H9 (cell line): Measurements from ENCODE around the gene ZMPSTE24. TPM values are rescaled to one million over a fixed set of nuclear protein-coding genes. Genes with fewer than 3 reads are reported as not detected.
"Not testable (repeated sequence)": the region's sequence is repeated elsewhere in the genome, so short reads cannot be mapped to it uniquely, and the experiment has no call there.

Experiments used
- DNase-seq: peaks from one replicate; pipeline ENCODE4 v3.0.0-alpha.2; 2017
- H2AFZ ChIP-seq: one replicate; pipeline ENCODE4 v1.6.1; 2013; ENCODE audit warnings: mild to moderate bottlenecking, low read length, control low read depth, moderate library complexity
- H2AK5ac ChIP-seq: 2 replicates; pipeline ENCODE4 v1.6.1; 2013; ENCODE audit warnings: low read length, control low read depth, mixed read lengths; ENCODE audit not compliant: insufficient read length
- H2BK120ac ChIP-seq: one replicate; pipeline ENCODE4 v1.6.1; 2013; ENCODE audit warnings: low read depth, mild to moderate bottlenecking, low read length, control low read depth, inconsistent platforms; ENCODE audit not compliant: poor library complexity, severe bottlenecking
- H2BK12ac ChIP-seq: 2 replicates; pipeline ENCODE4 v1.6.1; 2013; ENCODE audit warnings: low read length, control low read depth, mixed read lengths, low read depth; ENCODE audit not compliant: insufficient read length
- H2BK15ac ChIP-seq: 2 replicates; pipeline ENCODE4 v1.6.1; 2013; ENCODE audit warnings: low read depth, low read length, control low read depth
- H2BK20ac ChIP-seq: one replicate; pipeline ENCODE4 v1.6.1; 2013; ENCODE audit warnings: low read depth, mild to moderate bottlenecking, low read length, control low read depth, inconsistent platforms; ENCODE audit not compliant: poor library complexity, severe bottlenecking
- H2BK5ac ChIP-seq: 2 replicates; pipeline ENCODE4 v1.6.1; 2013; ENCODE audit warnings: low read length, control low read depth, mixed read lengths; ENCODE audit not compliant: insufficient read length
- H3K14ac ChIP-seq: 2 replicates; pipeline ENCODE4 v1.6.1; 2013; ENCODE audit warnings: low read length, control low read depth; ENCODE audit not compliant: insufficient read depth
- H3K18ac ChIP-seq: 2 replicates; pipeline ENCODE4 v1.6.1; 2013; ENCODE audit warnings: low read depth, mild to moderate bottlenecking, mixed read lengths, low read length, control low read depth; ENCODE audit not compliant: insufficient read length
- H3K23ac ChIP-seq: 2 replicates; pipeline ENCODE4 v1.6.1; 2013; ENCODE audit warnings: low read length, control low read depth, mixed read lengths, low read depth; ENCODE audit not compliant: insufficient read length
- H3K23me2 ChIP-seq: 2 replicates; pipeline ENCODE4 v1.6.1; 2013; ENCODE audit warnings: low read depth, mild to moderate bottlenecking, mixed read lengths, low read length, control low read depth; ENCODE audit not compliant: insufficient read length, poor library complexity, severe bottlenecking
- H3K27ac ChIP-seq: 2 replicates; pipeline ENCODE4 v1.5.1; 2013; ENCODE audit warnings: low read length, control low read depth, mixed read lengths, low read depth; ENCODE audit not compliant: insufficient read length
- H3K27me3 ChIP-seq: 2 replicates; pipeline ENCODE4 v1.6.1; 2013; ENCODE audit warnings: low read length, control low read depth, inconsistent platforms; ENCODE audit not compliant: insufficient read depth
- H3K4ac ChIP-seq: 2 replicates; pipeline ENCODE4 v1.6.1; 2013; ENCODE audit warnings: low read depth, mild to moderate bottlenecking, control low read depth, inconsistent platforms, low read length, moderate library complexity
- H3K4me1 ChIP-seq: 2 replicates; pipeline ENCODE4 v1.6.1; 2013; ENCODE audit warnings: low read length, control low read depth, inconsistent platforms; ENCODE audit not compliant: insufficient read depth
- H3K4me2 ChIP-seq: 2 replicates; pipeline ENCODE4 v1.6.1; 2013; ENCODE audit warnings: low read length, control low read depth, mixed read lengths; ENCODE audit not compliant: insufficient read length, insufficient read depth
- H3K56ac ChIP-seq: 2 replicates; pipeline ENCODE4 v1.6.1; 2013; ENCODE audit warnings: low read depth, mild to moderate bottlenecking, mixed read lengths, low read length, control low read depth; ENCODE audit not compliant: insufficient read length
- H3K79me1 ChIP-seq: 2 replicates; pipeline ENCODE4 v1.6.1; 2013; ENCODE audit warnings: low read depth, mild to moderate bottlenecking, moderate library complexity, low read length, control low read depth, inconsistent platforms; ENCODE audit not compliant: insufficient read depth, poor library complexity, severe bottlenecking
- H3K79me2 ChIP-seq: 2 replicates; pipeline ENCODE4 v1.6.1; 2013; ENCODE audit warnings: low read length, control low read depth, inconsistent platforms; ENCODE audit not compliant: insufficient read depth
- H3K9ac ChIP-seq: 2 replicates; pipeline ENCODE4 v1.6.1; 2013; ENCODE audit warnings: low read length, control low read depth, mixed read lengths; ENCODE audit not compliant: insufficient read length; ENCODE audit errors: extremely low read depth
- H3K9me3 ChIP-seq: one replicate; pipeline ENCODE4 v1.6.1; 2013; ENCODE audit warnings: low read depth, low read length, inconsistent platforms; ENCODE audit not compliant: control insufficient read depth
- H3T11ph ChIP-seq: one replicate; pipeline ENCODE4 v1.6.1; 2013; ENCODE audit warnings: mild to moderate bottlenecking, low read length, control low read depth, inconsistent platforms
- H4K20me1 ChIP-seq: one replicate; pipeline ENCODE4 v1.6.1; 2013; ENCODE audit not compliant: control insufficient read depth, insufficient read length, insufficient read depth
- H4K5ac ChIP-seq: 2 replicates; pipeline ENCODE4 v1.6.1; 2013; ENCODE audit warnings: low read depth, mild to moderate bottlenecking, mixed read lengths, low read length, control low read depth; ENCODE audit not compliant: insufficient read length
- H4K8ac ChIP-seq: replicated peaks from 2 replicates; pipeline ENCODE4 v1.6.1; 2013; ENCODE audit warnings: low read length, control low read depth, mixed read lengths, low read depth; ENCODE audit not compliant: insufficient read length
- H4K91ac ChIP-seq: 2 replicates; pipeline ENCODE4 v1.6.1; 2013; ENCODE audit warnings: low read depth, mild to moderate bottlenecking, moderate library complexity, mixed read lengths, low read length, control low read depth; ENCODE audit not compliant: insufficient read length
- H3K27ac Mint-ChIP-seq, 3 experiments: 2 replicates in 2 of 3; 3 replicates in 1 of 3; pipeline ENCODE4 v1.8.0; 2020 to 2021; ENCODE audit warnings: mixed read lengths in 3 of 3, mild to moderate bottlenecking in 1 of 3, moderate library complexity in 1 of 3
- H3K27me3 Mint-ChIP-seq: 2 replicates; pipeline ENCODE4 v1.8.0; 2021; ENCODE audit warnings: low read depth, mild to moderate bottlenecking, moderate library complexity, mixed read lengths
- H3K36me3 Mint-ChIP-seq, 3 experiments: 2 replicates in 2 of 3; 3 replicates in 1 of 3; pipeline ENCODE4 v1.8.0; 2020 to 2021; ENCODE audit warnings: low read depth in 3 of 3, mixed read lengths in 3 of 3; ENCODE audit not compliant: insufficient read depth in 1 of 3
- H3K4me1 Mint-ChIP-seq, 2 experiments: 2 replicates each; pipeline ENCODE4 v1.8.0; 2020; ENCODE audit warnings: mixed read lengths in 2 of 2
- H3K4me3 Mint-ChIP-seq, 2 experiments: 2 replicates in 1 of 2; 3 replicates in 1 of 2; pipeline ENCODE4 v1.8.0; 2020 to 2021; ENCODE audit warnings: mild to moderate bottlenecking in 2 of 2, mixed read lengths in 2 of 2, moderate library complexity in 1 of 2
- H3K9me3 Mint-ChIP-seq, 2 experiments: 2 replicates in 1 of 2; 3 replicates in 1 of 2; pipeline ENCODE4 v1.8.0; 2020; ENCODE audit warnings: mild to moderate bottlenecking in 2 of 2, mixed read lengths in 2 of 2, moderate library complexity in 1 of 2
- CTCF ChIP-seq: fragments of 200-600 bp; sonication (generic); conservative IDR thresholded peaks from 3 replicates; pipeline ENCODE4 v1.8.0; 2021; ENCODE audit warnings: antibody characterized with exemption, mild to moderate bottlenecking
- WGBS: extraction: QIAGEN DNeasy Blood & Tissue Kit; methylation state at CpG from one replicate; pipeline ENCODE4 v1.1.7; 2013; ENCODE audit warnings: missing lambda C conversion rate, low lambda C conversion rate, mixed read lengths; ENCODE audit not compliant: insufficient read length; ENCODE audit errors: extremely low coverage; 5-methylcytosine and 5-hydroxymethylcytosine counted together
- total RNA-seq: library from RNA; stranded (reverse); gene quantifications from 2 replicates; pipeline ENCODE4 v1.2.1, GENCODE V29; 2021

The ZMPSTE24 gene
- total RNA-seq, 1 experiment from 2014 or later, result 47.6 TPM

- Histone ChIP-seq H3K79me1 (no peaks in the 10 kb centered on the region), H3K18ac (no peak overlapping the region), H3K14ac (no peak overlapping the region), H3K9ac (no peak overlapping the region), H2BK120ac (no peak overlapping the region), H3K9me3 (no peaks in the 10 kb centered on the region), H3K4me2 (no peak overlapping the region), H3K4me1 (no peaks in the 10 kb centered on the region), H4K20me1 (no peaks in the 10 kb centered on the region), H2BK15ac (no peak overlapping the region), H2AFZ (no peak overlapping the region), H3K27me3 (no peaks in the 10 kb centered on the region; the same call in 1 of the 2 replicates), H3K56ac (no peak overlapping the region), H2BK12ac (no peak overlapping the region), H4K8ac (no peak overlapping the region), H2AK5ac (no peak overlapping the region), H4K91ac (no peak overlapping the region), H4K5ac (no peak overlapping the region), H3K23me2 (peaks cover 6% of the 10 kb centered on the region), H2BK5ac (no peak overlapping the region), H3K79me2 (no peaks in the 10 kb centered on the region), H3K27ac (no peak overlapping the region), H3T11ph (no peak overlapping the region), H3K23ac (no peak overlapping the region), H3K4ac (no peak overlapping the region), H2BK20ac (no peak overlapping the region)
- Mint-ChIP-seq H3K9me3 (no peaks in the 10 kb centered on the region; a peak in 1 of 5 replicates), H3K36me3 (no peaks in the 10 kb centered on the region), H3K4me1 (peaks cover 5 to 6% of the 10 kb centered on the region in 2 experiments), H3K4me3 (no peak overlapping the region), H3K27ac (no peak overlapping the region), H3K27me3 (peaks cover 29% of the 10 kb centered on the region)
- WGBS, result no CpG with 5 or more reads among the region's 6 CpGs
- no peak for TF ChIP-seq CTCF
- DNase-seq, result no peak
These were observed 83.7 kb downstream of the ZMPSTE24 start for GRCh38 chr1:40341491-40342380.

GRCh38 chr1:40342381-40342717, 84.3 kb downstream of the ZMPSTE24 start:
- H4K20me1 ChIP-seq, H3K27ac ChIP-seq: not testable (repeated sequence)

More at GRCh38 chr1:40342381-40342717, 84.3 kb downstream of the ZMPSTE24 start:
- H3K4ac ChIP-seq, H3K23ac ChIP-seq, H3K9me3 Mint-ChIP-seq, H2BK120ac ChIP-seq, H2BK20ac ChIP-seq, H3T11ph ChIP-seq, H2AK5ac ChIP-seq, H4K5ac ChIP-seq, H3K4me1 ChIP-seq, H2AFZ ChIP-seq, H2BK12ac ChIP-seq, H3K9me3 ChIP-seq, H3K14ac ChIP-seq, H2BK5ac ChIP-seq, H3K79me1 ChIP-seq, H3K18ac ChIP-seq, H3K56ac ChIP-seq, H4K8ac ChIP-seq, H3K9ac ChIP-seq, H3K4me1 Mint-ChIP-seq, H3K4me2 ChIP-seq, H3K27me3 ChIP-seq, H3K23me2 ChIP-seq, H4K91ac ChIP-seq, H3K4me3 Mint-ChIP-seq, DNase-seq, H3K36me3 Mint-ChIP-seq, H2BK15ac ChIP-seq, H3K79me2 ChIP-seq, H3K27ac Mint-ChIP-seq: not testable (repeated sequence)
- H3K27me3 Mint-ChIP-seq, result peaks cover 29% of the 10 kb centered on the region
- no CpG with 5 or more reads among the region's 3 CpGs for WGBS
